G401.6 (cell line): ENCODE measurements around the gene INHBB.
"Not testable (repeated sequence)": the region's sequence is repeated elsewhere in the genome, so short reads cannot be mapped to it uniquely, and the experiment has no call there.

Source experiments
- FAIRE-seq: peaks from 2 replicates; lab custom pipeline; 2012; peaks lifted over from hg19 to GRCh38; lab: Jason Lieb, UNC

The INHBB gene

GRCh38 chr2:120382541-120383144 is 36.7 kb downstream of the INHBB start:
- no peak for FAIRE-seq

GRCh38 chr2:120383191-120383590 is 37.3 kb downstream of the INHBB start:
- no peak for FAIRE-seq

- no peak for FAIRE-seq
These were observed 37.9 kb downstream of the INHBB start for GRCh38 chr2:120383631-120384340.

- FAIRE-seq, result no peak
These were observed 38.8 kb downstream of the INHBB start for GRCh38 chr2:120384486-120385354.

GRCh38 chr2:120385355-120386127 is 39.6 kb downstream of the INHBB start:
- FAIRE-seq, result no peak

GRCh38 chr2:120388222-120389035 is 42.5 kb downstream of the INHBB start:
- no peak for FAIRE-seq

GRCh38 chr2:120389036-120389391 is 43.1 kb downstream of the INHBB start:
- no peak for FAIRE-seq

- FAIRE-seq, result no peak
These were observed 44.6 kb downstream of the INHBB start for GRCh38 chr2:120390381-120391055.

GRCh38 chr2:120391382-120391781 is 45.4 kb downstream of the INHBB start:
- FAIRE-seq, result not testable (repeated sequence)

- no peak for FAIRE-seq
These were observed 46.2 kb downstream of the INHBB start for GRCh38 chr2:120391911-120392665.

GRCh38 chr2:120392923-120393322 is 47.0 kb downstream of the INHBB start:
- no peak for FAIRE-seq

GRCh38 chr2:120393456-120393855 is 47.5 kb downstream of the INHBB start:
- no peak for FAIRE-seq

- FAIRE-seq, result no peak
These were observed 48.8 kb downstream of the INHBB start for GRCh38 chr2:120394764-120395163.

GRCh38 chr2:120395221-120396012 is 49.5 kb downstream of the INHBB start:
- FAIRE-seq, result no peak

- FAIRE-seq, result no peak
These were observed 50.3 kb downstream of the INHBB start for GRCh38 chr2:120396013-120396860.

- no peak for FAIRE-seq
These were observed 51.2 kb downstream of the INHBB start for GRCh38 chr2:120396861-120397811.
